ENCODE results near the gene NCAN. TPM values are rescaled to one million over a fixed set of nuclear protein-coding genes. Genes with fewer than 3 reads are reported as not detected.
"Not testable (repeated sequence)": the region's sequence is repeated elsewhere in the genome, so short reads cannot be mapped to it uniquely, and the experiment has no call there.

NCAN gene
- total RNA-seq, 1 experiment from 2014 or later: not detected

- no peak for DNase-seq (ENCODE audit: low read depth in 1 of 2, low spot score in 2 of 2)
- Histone ChIP-seq H3K9me3 (replicated peaks) (peaks cover 8% of the 10 kb centered on the region), H3K27me3 (replicated peaks) (no peaks in the 10 kb centered on the region; the same call in 1 of the 2 replicates), H3K4me1 (replicated peaks) (no peaks in the 10 kb centered on the region), H3K4me3 (no peak overlapping the region), H3K36me3 (no peaks in the 10 kb centered on the region), H3K27ac (no peak overlapping the region)
Measured at GRCh38 chr19:19240476-19240875, 28.7 kb downstream of the NCAN start.

GRCh38 chr19:19250196-19250801, 38.5 kb downstream of the NCAN start:
- H3K27me3 ChIP-seq (replicated peaks): peaks cover 39% of the 10 kb centered on the region
- no peaks in the 10 kb centered on the region for H3K36me3 ChIP-seq
- no peaks in the 10 kb centered on the region for H3K4me1 ChIP-seq (replicated peaks)
- H3K27ac ChIP-seq: no peak overlapping the region
- no peaks in the 10 kb centered on the region for H3K9me3 ChIP-seq (replicated peaks)
- no peak overlapping the region for H3K4me3 ChIP-seq
- DNase-seq (ENCODE audit: low read depth in 1 of 2, low spot score in 2 of 2): no peak

GRCh38 chr19:19253409-19253808, 41.7 kb downstream of the NCAN start:
- H3K4me1 ChIP-seq (replicated peaks); H3K9me3 ChIP-seq (replicated peaks); H3K36me3 ChIP-seq; H3K27ac ChIP-seq; H3K4me3 ChIP-seq; DNase-seq (ENCODE audit: low read depth in 1 of 2, low spot score in 2 of 2): not testable (repeated sequence)
- H3K27me3 ChIP-seq (replicated peaks): peaks cover 38% of the 10 kb centered on the region

GRCh38 chr19:19256072-19256969, 44.6 kb downstream of the NCAN start:
- no peak for DNase-seq (ENCODE audit: low read depth in 1 of 2, low spot score in 2 of 2)
- Histone ChIP-seq H3K4me1 (replicated peaks) (no peaks in the 10 kb centered on the region), H3K4me3 (no peak overlapping the region), H3K27ac (no peak overlapping the region), H3K9me3 (replicated peaks) (no peaks in the 10 kb centered on the region), H3K27me3 (replicated peaks) (peaks cover 32% of the 10 kb centered on the region), H3K36me3 (no peaks in the 10 kb centered on the region)

- Histone ChIP-seq H3K27ac (no peak overlapping the region), H3K4me1 (replicated peaks) (no peaks in the 10 kb centered on the region), H3K27me3 (replicated peaks) (peaks cover 32% of the 10 kb centered on the region), H3K36me3 (no peaks in the 10 kb centered on the region), H3K4me3 (no peak overlapping the region), H3K9me3 (replicated peaks) (no peaks in the 10 kb centered on the region)
- no peak for DNase-seq (ENCODE audit: low read depth in 1 of 2, low spot score in 2 of 2)
Measured at GRCh38 chr19:19257137-19257536, 45.4 kb downstream of the NCAN start.

GRCh38 chr19:19257836-19258588, 46.3 kb downstream of the NCAN start:
- Histone ChIP-seq H3K4me1 (replicated peaks) (no peaks in the 10 kb centered on the region), H3K36me3 (no peaks in the 10 kb centered on the region), H3K27ac (no peak overlapping the region), H3K27me3 (replicated peaks) (peaks cover 39% of the 10 kb centered on the region), H3K4me3 (no peak overlapping the region), H3K9me3 (replicated peaks) (no peaks in the 10 kb centered on the region)
- DNase-seq (ENCODE audit: low read depth in 1 of 2, low spot score in 2 of 2): no peak

GRCh38 chr19:19258589-19259338, 47.0 kb downstream of the NCAN start:
- no peak overlapping the region for H3K4me3 ChIP-seq

GRCh38 chr19:19259741-19260140, 48.0 kb downstream of the NCAN start:
- no peaks in the 10 kb centered on the region for H3K36me3 ChIP-seq
- no peaks in the 10 kb centered on the region for H3K4me1 ChIP-seq (replicated peaks)
- DNase-seq (ENCODE audit: low read depth in 1 of 2, low spot score in 2 of 2): no peak
- no peak overlapping the region for H3K27ac ChIP-seq
- peaks cover 30% of the 10 kb centered on the region for H3K27me3 ChIP-seq (replicated peaks)
- H3K4me3 ChIP-seq: no peak overlapping the region
- H3K9me3 ChIP-seq (replicated peaks): no peaks in the 10 kb centered on the region

More at GRCh38 chr19:19258589-19259338, 47.0 kb downstream of the NCAN start:
- Histone ChIP-seq H3K36me3 (no peaks in the 10 kb centered on the region), H3K27ac (no peak overlapping the region), H3K4me1 (replicated peaks) (no peaks in the 10 kb centered on the region), H3K27me3 (replicated peaks) (peaks cover 35% of the 10 kb centered on the region), H3K9me3 (replicated peaks) (no peaks in the 10 kb centered on the region)
- no peak for DNase-seq (ENCODE audit: low read depth in 1 of 2, low spot score in 2 of 2)

GRCh38 chr19:19260417-19261214, 48.9 kb downstream of the NCAN start:
- no peaks in the 10 kb centered on the region for H3K9me3 ChIP-seq (replicated peaks)
- no peak for DNase-seq (ENCODE audit: low read depth in 1 of 2, low spot score in 2 of 2)

GRCh38 chr19:19261350-19262189, 49.8 kb downstream of the NCAN start:
- H3K36me3 ChIP-seq: no peaks in the 10 kb centered on the region
- no peak overlapping the region for H3K4me3 ChIP-seq
- peaks cover 22% of the 10 kb centered on the region for H3K27me3 ChIP-seq (replicated peaks)
- no peaks in the 10 kb centered on the region for H3K4me1 ChIP-seq (replicated peaks)
- DNase-seq (ENCODE audit: low read depth in 1 of 2, low spot score in 2 of 2): no peak
- no peak overlapping the region for H3K27ac ChIP-seq
- H3K9me3 ChIP-seq (replicated peaks): no peaks in the 10 kb centered on the region

More at GRCh38 chr19:19260417-19261214, 48.9 kb downstream of the NCAN start:
- H3K36me3 ChIP-seq: no peaks in the 10 kb centered on the region
- no peaks in the 10 kb centered on the region for H3K4me1 ChIP-seq (replicated peaks)
- H3K27ac ChIP-seq: no peak overlapping the region
- H3K27me3 ChIP-seq (replicated peaks): peaks cover 24% of the 10 kb centered on the region
- H3K4me3 ChIP-seq: no peak overlapping the region

- H3K4me3 ChIP-seq: no peak overlapping the region
- no peaks in the 10 kb centered on the region for H3K9me3 ChIP-seq (replicated peaks)
- H3K4me1 ChIP-seq (replicated peaks): no peaks in the 10 kb centered on the region
- H3K27me3 ChIP-seq (replicated peaks): peaks cover 22% of the 10 kb centered on the region
- no peak for DNase-seq (ENCODE audit: low read depth in 1 of 2, low spot score in 2 of 2)
- H3K27ac ChIP-seq: no peak overlapping the region
- no peaks in the 10 kb centered on the region for H3K36me3 ChIP-seq
Measured at GRCh38 chr19:19262190-19263057, 50.7 kb downstream of the NCAN start.
